ENCODE data around the gene MAP2.

DNA sequence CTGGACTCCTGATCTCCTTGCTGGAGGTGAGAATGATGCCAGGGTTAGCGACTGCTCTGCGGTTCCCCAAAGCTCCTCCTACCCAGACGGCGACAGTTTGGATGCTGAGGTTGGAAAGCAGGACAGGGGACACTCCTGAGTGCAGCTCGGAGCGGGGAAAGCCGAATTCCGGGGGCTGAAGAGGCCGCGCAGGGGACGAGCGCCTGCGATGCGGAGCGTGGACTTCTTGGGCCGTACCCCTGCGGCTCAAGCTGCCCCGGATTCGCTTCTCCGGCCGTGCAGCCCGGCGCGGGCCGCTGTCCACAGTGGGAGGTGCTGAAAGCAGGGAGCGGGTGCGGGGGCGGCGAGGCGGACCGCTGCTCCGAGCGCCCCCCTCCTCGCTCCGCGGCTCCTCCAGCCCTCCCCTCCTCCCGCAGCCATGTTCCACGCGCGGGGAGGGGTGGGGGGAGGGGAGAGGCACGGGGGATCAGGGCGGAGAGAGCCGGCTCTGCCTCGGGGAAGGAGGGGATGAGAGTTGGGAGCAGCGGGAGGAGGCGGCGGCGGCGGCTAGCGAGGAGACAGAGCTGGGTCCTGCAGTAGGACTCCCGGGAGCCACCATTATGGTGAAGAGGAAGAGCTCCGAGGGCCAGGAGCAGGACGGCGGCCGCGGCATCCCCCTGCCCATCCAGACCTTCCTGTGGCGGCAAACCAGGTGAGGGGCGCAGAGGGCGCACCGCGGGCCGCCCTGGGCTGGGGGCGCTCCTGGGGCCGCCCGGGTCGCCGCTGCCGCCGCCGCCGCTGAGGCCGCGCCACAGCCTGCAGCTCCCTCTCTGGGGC is 347.8 kb downstream of the MAP2 start, which contains the start of gene UNC80:
- TF ChIP-seq CTCF (IDR thresholded peaks at IDR 0.05) (no peak), POLR2A (IDR thresholded peaks at IDR 0.05) (no peak)
